ENCODE results near the gene SELENOI.

SELENOI gene

DNA sequence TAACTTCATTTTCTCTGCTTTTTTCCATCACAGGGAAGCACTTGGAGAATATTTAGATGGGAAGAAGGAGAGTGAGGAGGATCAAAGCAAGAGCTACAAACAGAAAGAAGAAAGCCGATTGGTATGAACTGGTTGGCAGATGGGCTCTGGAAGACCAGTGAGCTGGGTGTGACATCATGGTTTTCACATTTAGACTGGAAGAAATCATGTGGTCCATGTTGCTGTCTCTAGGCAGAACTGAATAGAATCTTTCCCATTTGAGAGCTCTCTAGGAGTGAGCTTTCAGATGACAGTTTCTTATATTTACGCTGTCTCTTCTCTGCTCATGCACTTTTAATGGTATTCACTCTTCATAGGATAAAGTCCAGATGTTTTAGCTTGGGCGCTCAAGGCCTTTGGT, 68.4 kb downstream of the SELENOI start:
- Histone ChIP-seq H3K4me3 (ENCODE audit: low read depth, low read length) (no peak overlapping the region), H3K4me1 (no peaks in the 10 kb centered on the region), H3K9me3 (no peaks in the 10 kb centered on the region), H3K27me3 (no peaks in the 10 kb centered on the region), H3K36me3 (no peaks in the 10 kb centered on the region)
- DNase-seq: no peak
- no peak for TF ChIP-seq CTCF (IDR thresholded peaks at IDR 0.05; ENCODE audit: low read depth, low read length)

GRCh38 chr2:26421961-26422360, 76.0 kb downstream of the SELENOI start:
- H3K9me3 ChIP-seq: no peaks in the 10 kb centered on the region
- H3K27me3 ChIP-seq: no peaks in the 10 kb centered on the region
- H3K4me3 ChIP-seq (ENCODE audit: low read depth, low read length): no peak overlapping the region
- no peaks in the 10 kb centered on the region for H3K36me3 ChIP-seq
- DNase-seq: no peak
- no peaks in the 10 kb centered on the region for H3K4me1 ChIP-seq
- no peak for TF ChIP-seq CTCF (IDR thresholded peaks at IDR 0.05; ENCODE audit: low read depth, low read length)

DNA sequence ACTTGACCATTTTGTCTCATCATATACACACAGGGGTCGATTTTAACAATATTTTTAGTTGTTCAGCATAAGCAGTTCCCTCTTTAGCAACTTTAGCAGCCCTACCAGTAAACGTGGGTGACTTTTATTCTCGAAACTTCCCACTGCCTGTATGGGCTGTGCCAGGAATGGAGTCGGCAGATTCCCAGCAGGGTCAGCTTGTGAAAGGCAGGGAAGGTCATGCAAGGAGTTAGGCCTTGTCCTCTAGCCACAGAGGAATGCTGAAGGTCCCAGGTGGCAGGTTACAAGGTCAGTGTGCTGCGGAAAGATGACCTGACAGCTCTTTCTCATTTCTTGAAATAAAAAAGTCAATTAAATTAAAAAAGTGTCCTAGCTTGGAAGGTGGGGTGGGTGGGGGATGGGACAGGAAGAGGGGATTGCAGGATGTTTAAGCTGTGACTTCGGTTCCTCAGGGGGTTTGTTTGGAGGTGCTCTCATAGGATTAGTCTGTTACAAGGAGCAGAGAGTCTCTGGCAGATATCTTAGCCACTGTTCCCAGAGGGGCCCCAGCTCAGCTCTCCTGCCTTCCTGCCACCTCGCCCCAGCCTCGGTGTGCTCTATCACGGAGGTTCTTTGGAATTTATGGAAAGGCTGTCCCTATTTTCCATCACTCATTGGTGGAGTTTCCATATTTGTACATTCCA, 77.1 kb downstream of the SELENOI start:
- DNase-seq: no peak
- Histone ChIP-seq H3K36me3 (no peaks in the 10 kb centered on the region), H3K4me3 (ENCODE audit: low read depth, low read length) (no peak overlapping the region), H3K4me1 (no peaks in the 10 kb centered on the region), H3K9me3 (no peaks in the 10 kb centered on the region), H3K27me3 (no peaks in the 10 kb centered on the region)
- TF ChIP-seq CTCF (IDR thresholded peaks at IDR 0.05; ENCODE audit: low read depth, low read length): no peak

GRCh38 chr2:26423750-26424149, 77.8 kb downstream of the SELENOI start:
- Histone ChIP-seq H3K9me3 (no peaks in the 10 kb centered on the region), H3K4me3 (ENCODE audit: low read depth, low read length) (no peak overlapping the region), H3K4me1 (no peaks in the 10 kb centered on the region), H3K27me3 (no peaks in the 10 kb centered on the region), H3K36me3 (no peaks in the 10 kb centered on the region)
- no peak for TF ChIP-seq CTCF (IDR thresholded peaks at IDR 0.05; ENCODE audit: low read depth, low read length)
- DNase-seq: no peak

- DNase-seq: no peak
- H3K27me3 ChIP-seq: no peaks in the 10 kb centered on the region
- H3K4me3 ChIP-seq (ENCODE audit: low read depth, low read length): no peak overlapping the region
- H3K4me1 ChIP-seq: no peaks in the 10 kb centered on the region
- H3K9me3 ChIP-seq: no peaks in the 10 kb centered on the region
- no peak for TF ChIP-seq CTCF (IDR thresholded peaks at IDR 0.05; ENCODE audit: low read depth, low read length)
- H3K36me3 ChIP-seq: no peaks in the 10 kb centered on the region
Measured at GRCh38 chr2:26424221-26424620, 78.3 kb downstream of the SELENOI start.

GRCh38 chr2:26428846-26429245, 82.9 kb downstream of the SELENOI start:
- TF ChIP-seq CTCF (IDR thresholded peaks at IDR 0.05; ENCODE audit: low read depth, low read length): no peak
- Histone ChIP-seq H3K36me3 (no peaks in the 10 kb centered on the region), H3K27me3 (no peaks in the 10 kb centered on the region), H3K4me3 (ENCODE audit: low read depth, low read length) (no peak overlapping the region), H3K9me3 (no peaks in the 10 kb centered on the region), H3K4me1 (no peaks in the 10 kb centered on the region)
- no peak for DNase-seq

Measured in BE2C (cell line).